ENCODE results near the gene IQSEC1.
"Not testable (repeated sequence)": the region's sequence is repeated elsewhere in the genome, so short reads cannot be mapped to it uniquely, and the experiment has no call there.

Gene IQSEC1

GRCh38 chr3:12861611-12862010 lies 211.6 kb downstream of the IQSEC1 start:
- Histone ChIP-seq H3K4me1 (ENCODE audit: control insufficient read depth, insufficient read depth, low read length, poor library complexity, severe bottlenecking) (no peaks in the 10 kb centered on the region), H3K27me3 (replicated peaks; ENCODE audit: control insufficient read depth, insufficient read depth, low read length, poor library complexity, severe bottlenecking) (no peaks in the 10 kb centered on the region)

GRCh38 chr3:12859840-12860239 lies 213.4 kb downstream of the IQSEC1 start:
- Histone ChIP-seq H3K36me3 (ENCODE audit: control insufficient read depth, insufficient read depth, low read length) (no peaks in the 10 kb centered on the region), H3K4me3 (ENCODE audit: insufficient read depth, low read depth, low read length, poor library complexity, severe bottlenecking) (no peak overlapping the region), H3K27me3 (replicated peaks; ENCODE audit: control insufficient read depth, insufficient read depth, low read length, poor library complexity, severe bottlenecking) (no peaks in the 10 kb centered on the region), H3K4me1 (ENCODE audit: control insufficient read depth, insufficient read depth, low read length, poor library complexity, severe bottlenecking) (no peaks in the 10 kb centered on the region), H3K27ac (ENCODE audit: insufficient read depth, low read length, poor library complexity, severe bottlenecking) (no peak overlapping the region), H3K9me3 (ENCODE audit: control insufficient read depth, low read length) (no peaks in the 10 kb centered on the region)
- DNase-seq, result no peak

More at GRCh38 chr3:12861611-12862010, 211.6 kb downstream of the IQSEC1 start:
- DNase-seq, result no peak
- H3K9me3 ChIP-seq (ENCODE audit: control insufficient read depth, low read length), result no peaks in the 10 kb centered on the region
- H3K36me3 ChIP-seq (ENCODE audit: control insufficient read depth, insufficient read depth, low read length), result no peaks in the 10 kb centered on the region
- H3K4me3 ChIP-seq (ENCODE audit: insufficient read depth, low read depth, low read length, poor library complexity, severe bottlenecking), result no peak overlapping the region
- no peak overlapping the region for H3K27ac ChIP-seq (ENCODE audit: insufficient read depth, low read length, poor library complexity, severe bottlenecking)

- Histone ChIP-seq H3K4me1 (ENCODE audit: control insufficient read depth, insufficient read depth, low read length, poor library complexity, severe bottlenecking) (no peaks in the 10 kb centered on the region), H3K36me3 (ENCODE audit: control insufficient read depth, insufficient read depth, low read length) (no peaks in the 10 kb centered on the region), H3K27ac (ENCODE audit: insufficient read depth, low read length, poor library complexity, severe bottlenecking) (no peak overlapping the region), H3K4me3 (ENCODE audit: insufficient read depth, low read depth, low read length, poor library complexity, severe bottlenecking) (no peak overlapping the region), H3K9me3 (ENCODE audit: control insufficient read depth, low read length) (no peaks in the 10 kb centered on the region), H3K27me3 (replicated peaks; ENCODE audit: control insufficient read depth, insufficient read depth, low read length, poor library complexity, severe bottlenecking) (no peaks in the 10 kb centered on the region)
- no peak for DNase-seq
These were observed 216.6 kb downstream of the IQSEC1 start for GRCh38 chr3:12856626-12857025.

DNA sequence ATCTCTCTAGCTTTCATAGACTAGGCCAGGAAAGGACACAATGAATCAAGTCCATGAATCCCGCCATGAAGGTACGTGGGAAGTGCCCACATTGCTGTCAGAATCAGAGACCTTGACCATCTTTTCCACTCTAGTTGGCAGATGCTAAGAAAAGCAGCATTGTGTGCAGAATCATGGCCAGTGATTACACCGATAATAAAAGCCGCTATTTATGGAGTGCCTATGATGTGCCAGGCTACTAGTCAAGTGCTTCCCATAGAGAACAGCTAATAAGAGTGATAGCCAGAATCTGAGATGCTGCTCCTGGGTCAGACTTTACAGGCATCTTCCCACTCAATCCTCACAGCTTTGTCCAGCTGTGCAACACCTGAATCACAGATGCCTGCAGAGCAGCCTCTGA lies 218.7 kb downstream of the IQSEC1 start:
- no peak overlapping the region for H3K4me3 ChIP-seq (ENCODE audit: insufficient read depth, low read depth, low read length, poor library complexity, severe bottlenecking)
- H3K9me3 ChIP-seq (ENCODE audit: control insufficient read depth, low read length), result no peaks in the 10 kb centered on the region
- no peaks in the 10 kb centered on the region for H3K4me1 ChIP-seq (ENCODE audit: control insufficient read depth, insufficient read depth, low read length, poor library complexity, severe bottlenecking)
- no peak overlapping the region for H3K27ac ChIP-seq (ENCODE audit: insufficient read depth, low read length, poor library complexity, severe bottlenecking)
- H3K27me3 ChIP-seq (replicated peaks; ENCODE audit: control insufficient read depth, insufficient read depth, low read length, poor library complexity, severe bottlenecking), result no peaks in the 10 kb centered on the region
- DNase-seq, result no peak
- no peaks in the 10 kb centered on the region for H3K36me3 ChIP-seq (ENCODE audit: control insufficient read depth, insufficient read depth, low read length)

DNA sequence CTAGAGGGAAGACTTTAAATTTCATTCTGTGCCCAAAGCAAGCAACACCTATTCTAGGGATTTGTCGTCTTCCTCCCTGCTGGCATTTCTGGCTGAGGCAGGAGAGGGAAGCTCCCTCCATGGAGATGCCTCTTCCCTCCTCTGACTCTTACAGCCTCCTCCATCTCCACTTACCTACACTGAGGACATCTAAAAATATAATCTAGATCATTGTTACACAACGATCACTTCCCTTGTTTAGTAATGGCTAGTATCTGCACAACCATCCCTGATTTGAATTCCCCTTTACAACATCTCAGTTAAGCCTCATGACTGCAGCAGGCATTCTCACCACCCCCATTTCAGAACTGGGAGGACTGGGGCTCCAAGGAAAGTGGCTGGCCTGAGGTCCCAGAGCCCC lies 219.4 kb downstream of the IQSEC1 start:
- H3K36me3 ChIP-seq (ENCODE audit: control insufficient read depth, insufficient read depth, low read length); H3K4me3 ChIP-seq (ENCODE audit: insufficient read depth, low read depth, low read length, poor library complexity, severe bottlenecking); H3K27me3 ChIP-seq (replicated peaks; ENCODE audit: control insufficient read depth, insufficient read depth, low read length, poor library complexity, severe bottlenecking); DNase-seq; H3K27ac ChIP-seq (ENCODE audit: insufficient read depth, low read length, poor library complexity, severe bottlenecking); H3K4me1 ChIP-seq (ENCODE audit: control insufficient read depth, insufficient read depth, low read length, poor library complexity, severe bottlenecking); H3K9me3 ChIP-seq (ENCODE audit: control insufficient read depth, low read length): not testable (repeated sequence)

DNA sequence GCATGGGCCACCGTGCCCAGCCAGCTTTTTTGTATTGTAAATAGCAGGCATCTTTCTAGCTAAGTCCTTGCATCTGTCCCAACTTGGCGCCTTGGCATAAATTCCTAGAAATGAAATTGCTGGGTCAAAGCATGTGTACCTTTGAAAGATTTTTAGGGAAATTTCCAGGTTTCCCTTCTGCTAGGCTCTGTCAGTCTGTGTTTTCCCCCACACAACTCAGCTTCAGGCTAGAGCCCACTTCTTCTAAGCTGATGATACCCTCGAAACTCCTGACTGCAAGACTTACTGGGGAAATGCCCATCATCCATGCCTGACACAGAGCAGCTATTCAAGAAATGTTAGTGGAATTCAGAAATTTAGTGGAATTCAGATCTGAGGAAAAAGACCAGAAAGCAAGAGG lies 221.0 kb downstream of the IQSEC1 start:
- no peaks in the 10 kb centered on the region for H3K36me3 ChIP-seq (ENCODE audit: control insufficient read depth, insufficient read depth, low read length)
- no peak overlapping the region for H3K27ac ChIP-seq (ENCODE audit: insufficient read depth, low read length, poor library complexity, severe bottlenecking)
- H3K4me1 ChIP-seq (ENCODE audit: control insufficient read depth, insufficient read depth, low read length, poor library complexity, severe bottlenecking), result no peaks in the 10 kb centered on the region
- no peaks in the 10 kb centered on the region for H3K27me3 ChIP-seq (replicated peaks; ENCODE audit: control insufficient read depth, insufficient read depth, low read length, poor library complexity, severe bottlenecking)
- DNase-seq, result no peak
- H3K9me3 ChIP-seq (ENCODE audit: control insufficient read depth, low read length), result no peaks in the 10 kb centered on the region
- no peak overlapping the region for H3K4me3 ChIP-seq (ENCODE audit: insufficient read depth, low read depth, low read length, poor library complexity, severe bottlenecking)
